Esophagus muscularis mucosa (tissue), 4 donors: ENCODE data around the gene TMEM185A. TPM values are rescaled to one million over a fixed set of nuclear protein-coding genes. Genes with fewer than 3 reads are reported as not detected.

Experiments used
- DNase-seq: peaks from one replicate; pipeline ENCODE4 v3.0.0-alpha.2; 2017; ENCODE audit errors: extremely low spot score
- H3K27ac ChIP-seq, 4 donors: fragments of 200-600 bp; sonication (generic); replicated peaks in 1 of 4; 1 replicate in 3 of 4; 2 replicates in 1 of 4; pipeline ENCODE4 v1.5.1; 2016 to 2019; ENCODE audit warnings: mild to moderate bottlenecking in 1 of 4
- H3K27me3 ChIP-seq, 4 donors: fragments of 200-600 bp; sonication (generic); one replicate each; pipeline versions ENCODE4 v1.5.1 to v1.6.0; 2016 to 2019
- H3K36me3 ChIP-seq, 4 donors: fragments of 200-600 bp; sonication (generic); one replicate each; pipeline ENCODE4 v1.5.1; 2016 to 2019
- H3K4me1 ChIP-seq, 4 donors: fragments of 200-600 bp; sonication (generic); one replicate each; pipeline ENCODE4 v1.5.1; 2016 to 2019
- H3K4me3 ChIP-seq, 4 donors: fragments of 200-600 bp; sonication (generic); 1 replicate in 2 of 4; 2 replicates in 2 of 4; pipeline ENCODE4 v1.5.1; 2016 to 2019; ENCODE audit warnings: mild to moderate bottlenecking in 4 of 4, moderate library complexity in 1 of 4
- H3K9me3 ChIP-seq, 4 donors: fragments of 200-600 bp; sonication (generic); 1 replicate in 3 of 4; 2 replicates in 1 of 4; pipeline ENCODE4 v1.5.1; 2016 to 2019
- EP300 ChIP-seq: sonication (generic); formaldehyde crosslinking; IDR thresholded peaks from one replicate; pipeline ENCODE4 v1.6.1; 2017; ENCODE audit warnings: antibody characterized with exemption
- POLR2A ChIP-seq: fragments of 450-650 bp; IDR thresholded peaks from one replicate; pipeline ENCODE4 v1.6.1; 2017; ENCODE audit warnings: antibody characterized with exemption, moderate library complexity, mild to moderate bottlenecking, low read depth
- POLR2AphosphoS5 ChIP-seq, 2 donors: sonication (generic); formaldehyde crosslinking; IDR thresholded peaks; one replicate each; pipeline ENCODE4 v1.6.1; 2017; ENCODE audit warnings: antibody characterized with exemption in 2 of 2
- WGBS: methylation state at CpG from one replicate; pipeline ENCODE4 v1.1.5; 2018; 5-methylcytosine and 5-hydroxymethylcytosine counted together
- intact Hi-C: fragments of 100-400 bp; cut with DNase I; formaldehyde crosslinking; loops from one replicate; pipeline ENCODE4 v1.15.1; 2023
- total RNA-seq, 4 donors: library from RNA; depleted of rRNA; stranded (reverse); fragments of >200 nt; gene quantifications; one replicate each; pipeline versions ENCODE4 v1.1.0 to v1.2.1, GENCODE V29; 2016
- TF ChIP-seq, protein P1 (sequence below), 3 experiments: fragments of 200-600 bp in 2 of 3; fragments of 450-650 bp in 1 of 3; sonication (generic) in 2 of 3; IDR thresholded peaks; one replicate each; pipeline ENCODE4 v1.5.1; 2017 to 2019; ENCODE audit warnings: antibody characterized with exemption in 3 of 3, mild to moderate bottlenecking in 2 of 3, moderate library complexity in 1 of 3

The TMEM185A gene
- total RNA-seq, 4 donors from 2014 or later = 11.2 to 26.2 (median 16.5) TPM

DNA sequence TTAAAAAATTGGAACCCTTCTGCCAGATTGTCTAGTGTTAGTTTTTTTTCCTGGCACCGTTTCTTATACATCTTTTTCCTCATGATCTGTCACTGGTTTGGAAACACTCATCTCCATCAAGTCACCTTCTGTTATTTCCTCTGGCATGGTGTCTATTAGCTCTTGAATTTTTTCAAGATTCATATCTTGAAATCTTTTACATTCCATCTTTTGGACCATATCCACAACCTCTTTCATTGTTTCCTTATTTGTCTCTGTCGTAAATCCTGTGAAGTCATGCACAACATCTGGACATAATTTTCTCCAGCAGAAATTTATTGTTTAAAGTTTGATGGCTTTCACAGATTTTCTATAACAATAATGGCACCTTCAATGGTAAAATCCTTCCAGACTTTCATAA is 10.2 kb upstream of the TMEM185A start:
- H3K27me3 ChIP-seq = no peaks in the 10 kb centered on the region
- no peak overlapping the region for H3K4me3 ChIP-seq
- no peaks in the 10 kb centered on the region for H3K9me3 ChIP-seq
- no peak overlapping the region for H3K27ac ChIP-seq
- no peaks in the 10 kb centered on the region for H3K36me3 ChIP-seq
- 56% methylated on average over 2 of the region's 2 CpGs for WGBS
- no peaks in the 10 kb centered on the region for H3K4me1 ChIP-seq
- intact Hi-C loops = no loop called here
- TF ChIP-seq, protein P1, sequence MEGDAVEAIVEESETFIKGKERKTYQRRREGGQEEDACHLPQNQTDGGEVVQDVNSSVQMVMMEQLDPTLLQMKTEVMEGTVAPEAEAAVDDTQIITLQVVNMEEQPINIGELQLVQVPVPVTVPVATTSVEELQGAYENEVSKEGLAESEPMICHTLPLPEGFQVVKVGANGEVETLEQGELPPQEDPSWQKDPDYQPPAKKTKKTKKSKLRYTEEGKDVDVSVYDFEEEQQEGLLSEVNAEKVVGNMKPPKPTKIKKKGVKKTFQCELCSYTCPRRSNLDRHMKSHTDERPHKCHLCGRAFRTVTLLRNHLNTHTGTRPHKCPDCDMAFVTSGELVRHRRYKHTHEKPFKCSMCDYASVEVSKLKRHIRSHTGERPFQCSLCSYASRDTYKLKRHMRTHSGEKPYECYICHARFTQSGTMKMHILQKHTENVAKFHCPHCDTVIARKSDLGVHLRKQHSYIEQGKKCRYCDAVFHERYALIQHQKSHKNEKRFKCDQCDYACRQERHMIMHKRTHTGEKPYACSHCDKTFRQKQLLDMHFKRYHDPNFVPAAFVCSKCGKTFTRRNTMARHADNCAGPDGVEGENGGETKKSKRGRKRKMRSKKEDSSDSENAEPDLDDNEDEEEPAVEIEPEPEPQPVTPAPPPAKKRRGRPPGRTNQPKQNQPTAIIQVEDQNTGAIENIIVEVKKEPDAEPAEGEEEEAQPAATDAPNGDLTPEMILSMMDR (IDR thresholded peaks at IDR 0.05) = no peak
- no peak for TF ChIP-seq POLR2AphosphoS5 (IDR thresholded peaks at IDR 0.05)
- no peak for TF ChIP-seq EP300
- TF ChIP-seq POLR2A = no peak
- DNase-seq = no peak

DNA sequence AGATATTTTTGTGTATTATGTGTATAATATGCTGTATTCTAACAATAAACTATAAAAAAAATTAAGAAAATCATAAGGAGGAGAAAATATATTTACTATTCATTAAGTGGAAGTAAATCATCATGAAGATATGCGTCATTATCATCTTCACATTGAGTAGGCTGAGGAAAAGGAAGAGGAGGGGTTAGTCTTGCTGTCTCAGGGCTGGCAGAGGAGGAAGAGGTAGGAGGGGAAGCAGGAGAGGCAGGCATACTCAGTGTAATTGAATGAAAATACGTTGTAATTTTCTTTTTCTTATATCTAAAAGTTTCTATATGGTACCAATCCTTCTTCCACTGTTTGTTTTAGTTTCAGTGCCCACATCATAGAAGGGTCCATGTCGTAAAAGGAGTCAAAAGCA is 9.8 kb upstream of the TMEM185A start:
- no peak for DNase-seq
- Histone ChIP-seq H3K36me3 (no peaks in the 10 kb centered on the region), H3K4me1 (no peaks in the 10 kb centered on the region), H3K27ac (no peak overlapping the region), H3K27me3 (no peaks in the 10 kb centered on the region), H3K4me3 (no peak overlapping the region), H3K9me3 (no peaks in the 10 kb centered on the region)
- 42% methylated on average over 3 of the region's 3 CpGs for WGBS
- intact Hi-C loops = no loop called here
- TF ChIP-seq, protein P1 (IDR thresholded peaks at IDR 0.05) = no peak
- no peak for TF ChIP-seq EP300

DNA sequence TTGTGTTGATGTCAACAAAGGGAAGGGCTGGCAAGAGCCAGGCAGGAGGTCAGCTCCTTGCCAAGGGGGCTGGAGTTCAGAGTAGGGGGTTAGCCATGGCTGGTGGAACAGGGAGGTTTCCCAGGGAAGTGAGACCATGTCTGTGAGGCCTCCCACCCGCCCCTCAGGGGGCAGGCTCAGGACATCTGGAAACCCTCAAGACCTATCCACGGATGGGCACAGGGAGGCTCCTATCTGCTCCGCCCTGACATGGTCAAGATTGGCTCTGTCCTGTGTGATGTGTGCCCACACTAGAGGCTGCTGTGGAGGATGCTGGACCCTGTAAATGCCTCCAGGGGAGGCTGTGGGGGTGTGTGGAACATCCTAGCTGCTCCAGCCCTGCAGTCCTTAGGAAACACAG is 8.0 kb upstream of the TMEM185A start:
- DNase-seq = no peak
- Histone ChIP-seq H3K27ac (no peak overlapping the region), H3K9me3 (no peaks in the 10 kb centered on the region), H3K27me3 (no peaks in the 10 kb centered on the region), H3K4me3 (no peak overlapping the region), H3K36me3 (no peaks in the 10 kb centered on the region), H3K4me1 (no peaks in the 10 kb centered on the region)
- 53% methylated on average over 3 of the region's 3 CpGs for WGBS
- TF ChIP-seq, protein P1 (IDR thresholded peaks at IDR 0.05) = no peak
- TF ChIP-seq POLR2A (no peak), EP300 (no peak), POLR2AphosphoS5 (IDR thresholded peaks at IDR 0.05) (no peak)
- intact Hi-C loops = no loop called here

DNA sequence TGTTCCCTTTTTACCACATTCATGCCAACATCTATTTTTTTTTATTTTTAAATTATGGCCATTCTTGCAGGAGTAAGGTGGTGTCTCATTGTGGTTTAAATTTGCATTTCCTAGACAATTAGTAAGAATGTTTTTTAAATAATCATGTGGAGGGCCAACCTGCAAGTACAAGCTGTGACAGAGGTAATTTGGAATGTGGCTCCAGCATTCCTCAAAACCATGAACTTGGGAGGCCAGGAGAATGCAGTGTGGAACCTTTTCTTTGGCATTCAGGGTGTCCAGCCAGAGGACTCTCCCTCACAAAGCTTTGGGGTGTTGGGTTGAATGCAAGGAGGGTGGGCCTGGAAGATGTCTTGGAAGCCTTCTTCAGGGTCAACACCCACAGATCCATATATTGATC is 7.3 kb upstream of the TMEM185A start:
- no peak overlapping the region for H3K27ac ChIP-seq
- TF ChIP-seq POLR2AphosphoS5 (IDR thresholded peaks at IDR 0.05) (no peak), POLR2A (no peak), EP300 (no peak)
- TF ChIP-seq, protein P1 (IDR thresholded peaks at IDR 0.05) = no peak
- H3K4me3 ChIP-seq = no peak overlapping the region
- no peaks in the 10 kb centered on the region for H3K9me3 ChIP-seq
- H3K27me3 ChIP-seq = no peaks in the 10 kb centered on the region
- H3K4me1 ChIP-seq = no peaks in the 10 kb centered on the region
- no peaks in the 10 kb centered on the region for H3K36me3 ChIP-seq
- DNase-seq = no peak
- intact Hi-C loops = no loop called here

DNA sequence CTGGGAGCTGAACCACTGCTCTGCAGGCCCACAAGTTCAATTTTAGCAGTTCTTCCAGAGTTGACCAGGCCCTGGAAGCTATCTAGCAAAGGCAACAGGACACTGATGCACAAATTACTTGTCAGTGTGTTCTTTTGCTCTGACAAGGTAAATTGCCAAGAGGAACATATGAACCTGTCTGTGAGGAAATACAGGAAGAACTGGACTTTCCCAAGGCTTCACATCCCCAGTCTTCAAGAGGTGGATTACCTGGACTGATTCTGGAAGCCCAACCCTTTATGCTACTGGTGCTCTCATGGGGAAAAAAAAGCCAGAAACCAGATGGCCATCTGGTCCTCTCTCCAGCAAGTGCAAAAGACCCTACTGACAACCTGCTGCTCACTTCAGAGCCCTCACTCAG is 1.9 kb upstream of the TMEM185A start:
- no peak overlapping the region for H3K4me3 ChIP-seq
- no peak for DNase-seq
- intact Hi-C loops = no loop called here
- no peaks in the 10 kb centered on the region for H3K27me3 ChIP-seq
- H3K4me1 ChIP-seq = peaks cover 9 to 25% (median 15%) of the 10 kb centered on the region in 4 donors
- TF ChIP-seq, protein P1 (IDR thresholded peaks at IDR 0.05) = no peak
- TF ChIP-seq POLR2A (no peak), EP300 (no peak), POLR2AphosphoS5 (IDR thresholded peaks at IDR 0.05) (no peak)
- no peaks in the 10 kb centered on the region for H3K9me3 ChIP-seq
- H3K36me3 ChIP-seq = no peaks in the 10 kb centered on the region
- no peak overlapping the region for H3K27ac ChIP-seq
